Panc1 (cell line): ENCODE data around the gene SORBS1.

Experiments used
- CTCF ChIP-seq: fragments of 450-650 bp; IDR thresholded peaks from 2 replicates; pipeline ENCODE4 v1.5.1; 2017; ENCODE audit warnings: mild to moderate bottlenecking
- POLR2AphosphoS5 ChIP-seq: IDR thresholded peaks from 2 replicates; pipeline ENCODE4 v1.6.1; 2012; ENCODE audit warnings: mild to moderate bottlenecking, low read depth, low read length, moderate library complexity

GRCh38 chr10:95291365-95292039 is 269.7 kb downstream of the SORBS1 start:
- no peak for TF ChIP-seq CTCF
- TF ChIP-seq POLR2AphosphoS5, result no peak
